ENCODE measurements around the gene RNF113B.
A peak's percentile ranks its signal among the peaks of the same experiment; 100 is the strongest.

The RNF113B gene

GRCh38 chr13:98147521-98147920 lies 29.5 kb downstream of the RNF113B start:
- no peak overlapping the region for H3K27ac ChIP-seq

GRCh38 chr13:98144801-98145350 lies 32.2 kb downstream of the RNF113B start:
- no peak for TF ChIP-seq CTCF (IDR thresholded peaks at IDR 0.05)
- no peak for TF ChIP-seq ZFX (IDR thresholded peaks at IDR 0.05; ENCODE audit: borderline replicate concordance)
- no peak overlapping the region for H3K27ac ChIP-seq

More at GRCh38 chr13:98147521-98147920, 29.5 kb downstream of the RNF113B start:
- no peak for TF ChIP-seq CTCF (IDR thresholded peaks at IDR 0.05)
- TF ChIP-seq ZFX (IDR thresholded peaks at IDR 0.05; ENCODE audit: borderline replicate concordance): no peak

GRCh38 chr13:98144027-98144741 lies 32.9 kb downstream of the RNF113B start:
- H3K27ac ChIP-seq: peak overlapping the region; percentile 62; the same call in 1 of the 2 replicates
- TF ChIP-seq CTCF (IDR thresholded peaks at IDR 0.05): no peak

- TF ChIP-seq ZFX (IDR thresholded peaks at IDR 0.05; ENCODE audit: borderline replicate concordance): no peak
- no peak for TF ChIP-seq CTCF (IDR thresholded peaks at IDR 0.05)
- peak overlapping the region; percentile 62 for H3K27ac ChIP-seq
These were observed 33.5 kb downstream of the RNF113B start for GRCh38 chr13:98143601-98144026.

GRCh38 chr13:98143157-98143553 lies 33.9 kb downstream of the RNF113B start:
- peak overlapping the region; percentile 62 for H3K27ac ChIP-seq
- no peak for TF ChIP-seq ZFX (IDR thresholded peaks at IDR 0.05; ENCODE audit: borderline replicate concordance)
- peak; percentile 47 for TF ChIP-seq CTCF (IDR thresholded peaks at IDR 0.05)

GRCh38 chr13:98142380-98143156 lies 34.5 kb downstream of the RNF113B start, which contains the start of gene FARP1:
TSS of gene FARP1 (plus strand) at chr13:98143094. CDS start at chr13:98213243, 70,149 bp downstream.
- TF ChIP-seq CTCF (IDR thresholded peaks at IDR 0.05): peak; percentile 72
- TF ChIP-seq ZFX (IDR thresholded peaks at IDR 0.05; ENCODE audit: borderline replicate concordance): no peak
- peak within 1 kb of the TSS; percentile 62 for H3K27ac ChIP-seq
